MCF 10A (cell line): ENCODE measurements around the gene PPP2R2C. TPM values are rescaled to one million over a fixed set of nuclear protein-coding genes. Genes with fewer than 3 reads are reported as not detected.

Experiments used
- BruUV-seq: library from RNA; stranded (reverse); fragments of 400-500 nt; replicated peaks from 2 replicates; lab custom pipeline; 2021; lab: Mats Ljungman, UMichigan
- CTCF ChIA-PET: fragments of 300-600 bp; sonication (Branson Sonifier 250); formaldehyde crosslinking; extraction: SDS; loops from one replicate; lab custom pipeline; 2021; ENCODE audit warnings: antibody characterized with exemption, inconsistent platforms; lab: Yijun Ruan, JAX
- POLR2A ChIA-PET: fragments of 300-600, 350-650 bp; sonication (Branson Sonifier 250); formaldehyde crosslinking; extraction: SDS; loops from one replicate; lab custom pipeline; 2020; ENCODE audit warnings: antibody characterized with exemption, inconsistent platforms; lab: Yijun Ruan, JAX
- DNase-seq: peaks from one replicate; pipeline ENCODE4 v3.0.0-alpha.2; 2018; ENCODE audit not compliant: unreplicated experiment
- H3K27ac Mint-ChIP-seq: one replicate; pipeline ENCODE4 v1.8.0; 2022; ENCODE audit warnings: mild to moderate bottlenecking, low read depth, mixed read lengths; ENCODE audit not compliant: unreplicated experiment
- H3K27me3 Mint-ChIP-seq: one replicate; pipeline ENCODE4 v1.8.0; 2022; ENCODE audit warnings: mixed read lengths; ENCODE audit not compliant: insufficient read depth, unreplicated experiment
- H3K36me3 Mint-ChIP-seq: one replicate; pipeline ENCODE4 v1.8.0; 2022; ENCODE audit warnings: mild to moderate bottlenecking, moderate library complexity, mixed read lengths; ENCODE audit not compliant: insufficient read depth, unreplicated experiment
- H3K4me1 Mint-ChIP-seq: one replicate; pipeline ENCODE4 v1.8.0; 2022; ENCODE audit warnings: mixed read lengths; ENCODE audit not compliant: insufficient read depth, unreplicated experiment
- H3K4me3 Mint-ChIP-seq: one replicate; pipeline ENCODE4 v1.8.0; 2022; ENCODE audit warnings: mild to moderate bottlenecking, moderate library complexity, mixed read lengths; ENCODE audit not compliant: unreplicated experiment
- H3K9me3 Mint-ChIP-seq: one replicate; pipeline ENCODE4 v1.8.0; 2022; ENCODE audit warnings: mixed read lengths; ENCODE audit not compliant: unreplicated experiment
- CTCF ChIP-seq: fragments of 200-600 bp; IDR thresholded peaks from one replicate; pipeline ENCODE4 v1.8.0; 2022; ENCODE audit warnings: antibody characterized with exemption, mild to moderate bottlenecking; ENCODE audit not compliant: unreplicated experiment
- intact Hi-C: fragments of 100-400 bp; cut with micrococcal nuclease; formaldehyde crosslinking; loops from 2 replicates; pipeline ENCODE4 v1.14.1; 2022
- total RNA-seq: library from RNA; stranded (reverse); gene quantifications from 2 replicates; pipeline ENCODE4 v1.2.3, GENCODE V29; 2022

The PPP2R2C gene
- total RNA-seq, 1 experiment from 2014 or later: 3.6 TPM

- BruUV-seq: no TSS peak
- H3K36me3 Mint-ChIP-seq: peaks cover 4% of the 10 kb centered on the region
- no peaks in the 10 kb centered on the region for H3K9me3 Mint-ChIP-seq
- H3K4me1 Mint-ChIP-seq: no peaks in the 10 kb centered on the region
- intact Hi-C loops: no loop called here
- no peaks in the 10 kb centered on the region for H3K27me3 Mint-ChIP-seq
- no peak for TF ChIP-seq CTCF
- ChIA-PET CTCF (interaction anchor here (0.5 to 20.3 kb wide), 18 partner anchors 9 to 496 kb away, joined by 3 to 522 read pairs (median 6); no protein-coding TSS in a partner anchor), POLR2A (interaction anchor here (1.3 kb wide), 1 partner anchor 80 kb away, joined by 4 read pairs; no protein-coding TSS in a partner anchor)
- H3K4me3 Mint-ChIP-seq: no peak overlapping the region
- no peak overlapping the region for H3K27ac Mint-ChIP-seq
- no peak for DNase-seq
Observed at GRCh38 chr4:6329478-6330383, 142.7 kb downstream of the PPP2R2C start.

- Mint-ChIP-seq H3K27ac (no peak overlapping the region), H3K4me3 (no peak overlapping the region), H3K36me3 (peaks cover 4% of the 10 kb centered on the region), H3K4me1 (no peaks in the 10 kb centered on the region), H3K27me3 (no peaks in the 10 kb centered on the region), H3K9me3 (no peaks in the 10 kb centered on the region)
- POLR2A ChIA-PET: interaction anchor here (1.3 kb wide), 2 partner anchors 77 to 79 kb away, joined by 3 to 4 read pairs; no protein-coding TSS in a partner anchor
- intact Hi-C loops: no loop called here
- TF ChIP-seq CTCF: no peak
- BruUV-seq: no TSS peak
- CTCF ChIA-PET: interaction anchor here (0.5 to 20.3 kb wide), 20 partner anchors 10 to 1330 kb away, joined by 3 to 522 read pairs (median 6); no protein-coding TSS in a partner anchor
- no peak for DNase-seq
Observed at GRCh38 chr4:6328526-6328925, 143.9 kb downstream of the PPP2R2C start.

GRCh38 chr4:6327220-6327917, 145.0 kb downstream of the PPP2R2C start:
- POLR2A ChIA-PET: interaction anchor here (0.7 to 1.3 kb wide), 3 partner anchors 63 to 328 kb away, joined by 3 read pairs; no protein-coding TSS in a partner anchor
- Mint-ChIP-seq H3K27me3 (no peaks in the 10 kb centered on the region), H3K4me1 (no peaks in the 10 kb centered on the region), H3K27ac (no peak overlapping the region), H3K9me3 (no peaks in the 10 kb centered on the region), H3K36me3 (peaks cover 4% of the 10 kb centered on the region), H3K4me3 (no peak overlapping the region)
- intact Hi-C loops: loop anchor here (1.0 kb wide), 3 partner anchors 63 to 329 kb away; no protein-coding TSS in a partner anchor
- TF ChIP-seq CTCF: peak; percentile 97
- CTCF ChIA-PET: interaction anchor here (0.6 to 20.3 kb wide), 45 partner anchors 9 to 1856 kb away, joined by 3 to 522 read pairs (median 4); no protein-coding TSS in a partner anchor
- peak; percentile 74 for DNase-seq
- no TSS peak for BruUV-seq
